SK-N-SH treated with all-trans-retinoic acid at 6 μM for 48 hours (cell line): ENCODE results near the gene ARFRP1.

Experiments
- ATAC-seq: fragments of 200-7000 bp; cut with Tn5 transposase; 3 replicates; pipeline ENCODE4 v1.9.1; 2020; ENCODE audit warnings: mild to moderate bottlenecking, moderate library complexity
- ARNTL ChIP-seq: fragments of 450-650 bp; formaldehyde crosslinking; IDR thresholded peaks from 2 replicates; pipeline ENCODE4 v1.5.0; 2020; ENCODE audit warnings: low read depth, mild to moderate bottlenecking, moderate library complexity, borderline replicate concordance
- BACH2 ChIP-seq: fragments of 250-450 bp; sonication (Bioruptor Pico); IDR thresholded peaks from 2 replicates; pipeline ENCODE4 v1.9.0; 2021; ENCODE audit warnings: mild to moderate bottlenecking, borderline replicate concordance
- GLIS3 ChIP-seq: fragments of 250-450 bp; sonication (Bioruptor Pico); IDR thresholded peaks from 2 replicates; pipeline ENCODE4 v1.5.0; 2020; ENCODE audit warnings: mild to moderate bottlenecking, moderate library complexity
- ISL1 ChIP-seq: fragments of 250-450 bp; sonication (Bioruptor Pico); IDR thresholded peaks from 2 replicates; pipeline ENCODE4 v2.1.2; 2022; ENCODE audit warnings: mild to moderate bottlenecking, moderate library complexity
- OSR1 ChIP-seq: fragments of 250-450 bp; sonication (Bioruptor Pico); IDR thresholded peaks from 2 replicates; pipeline ENCODE4 v1.8.0; 2022; ENCODE audit warnings: moderate library complexity, mild to moderate bottlenecking, inconsistent platforms
- POU6F1 ChIP-seq: fragments of 250-450 bp; sonication (Bioruptor Pico); IDR thresholded peaks from 2 replicates; pipeline ENCODE4 v1.8.0; 2021; ENCODE audit warnings: low read depth, mild to moderate bottlenecking, moderate library complexity, borderline replicate concordance
- PPARA ChIP-seq: fragments of 250-450 bp; sonication (Bioruptor Pico); IDR thresholded peaks from 2 replicates; pipeline ENCODE4 v1.5.0; 2020; ENCODE audit warnings: mild to moderate bottlenecking, borderline replicate concordance
- RARB ChIP-seq: fragments of 250-450 bp; sonication (Bioruptor Pico); IDR thresholded peaks from 2 replicates; pipeline ENCODE4 v1.8.0; 2021; ENCODE audit warnings: mild to moderate bottlenecking, moderate library complexity
- SNAI2 ChIP-seq: fragments of 250-450 bp; sonication (Bioruptor Pico); IDR thresholded peaks from 2 replicates; pipeline ENCODE4 v1.5.0; 2020; ENCODE audit warnings: mild to moderate bottlenecking, moderate library complexity
- TCF4 ChIP-seq: fragments of 250-450 bp; sonication (Bioruptor Pico); IDR thresholded peaks from 2 replicates; pipeline ENCODE4 v1.8.0; 2021; ENCODE audit warnings: mild to moderate bottlenecking, moderate library complexity, borderline replicate concordance
- TOX ChIP-seq: fragments of 250-450 bp; sonication (Bioruptor Pico); IDR thresholded peaks from 2 replicates; pipeline ENCODE4 v1.8.0; 2021; ENCODE audit warnings: mild to moderate bottlenecking, moderate library complexity, borderline replicate concordance
- ZC3H10 ChIP-seq: fragments of 250-450 bp; sonication (Bioruptor Pico); IDR thresholded peaks from 2 replicates; pipeline ENCODE4 v1.5.1; 2021; ENCODE audit warnings: mild to moderate bottlenecking, moderate library complexity
- ZFP3 ChIP-seq: fragments of 250-450 bp; sonication (Bioruptor Pico); IDR thresholded peaks from 2 replicates; pipeline ENCODE4 v1.5.0; 2020; ENCODE audit warnings: mild to moderate bottlenecking, moderate library complexity
- ZFP30 ChIP-seq: fragments of 450-650 bp; formaldehyde crosslinking; IDR thresholded peaks from 2 replicates; pipeline ENCODE4 v1.5.0; 2022; ENCODE audit warnings: mild to moderate bottlenecking, moderate library complexity
- ZNF565 ChIP-seq: fragments of 450-650 bp; formaldehyde crosslinking; conservative IDR thresholded peaks from 2 replicates; pipeline ENCODE4 v1.5.0; 2020; ENCODE audit warnings: low read depth, mild to moderate bottlenecking, moderate library complexity
- ZNF70 ChIP-seq: fragments of 450-650 bp; formaldehyde crosslinking; IDR thresholded peaks from 2 replicates; pipeline ENCODE4 v1.5.0; 2020; ENCODE audit warnings: mild to moderate bottlenecking, moderate library complexity
- ZNF8 ChIP-seq: fragments of 450-650 bp; formaldehyde crosslinking; IDR thresholded peaks from 2 replicates; pipeline ENCODE4 v1.5.0; 2020; ENCODE audit warnings: mild to moderate bottlenecking, moderate library complexity
- TF ChIP-seq, protein P1 (sequence below): fragments of 250-450 bp; sonication (Bioruptor Pico); IDR thresholded peaks from 2 replicates; pipeline ENCODE4 v1.8.0; 2020; ENCODE audit warnings: mild to moderate bottlenecking, moderate library complexity, borderline replicate concordance
- TF ChIP-seq, protein P2 (sequence below): fragments of 250-450 bp; sonication (Bioruptor Pico); IDR thresholded peaks from 2 replicates; pipeline ENCODE4 v1.5.0; 2020; ENCODE audit warnings: mild to moderate bottlenecking, moderate library complexity

ARFRP1 gene

DNA sequence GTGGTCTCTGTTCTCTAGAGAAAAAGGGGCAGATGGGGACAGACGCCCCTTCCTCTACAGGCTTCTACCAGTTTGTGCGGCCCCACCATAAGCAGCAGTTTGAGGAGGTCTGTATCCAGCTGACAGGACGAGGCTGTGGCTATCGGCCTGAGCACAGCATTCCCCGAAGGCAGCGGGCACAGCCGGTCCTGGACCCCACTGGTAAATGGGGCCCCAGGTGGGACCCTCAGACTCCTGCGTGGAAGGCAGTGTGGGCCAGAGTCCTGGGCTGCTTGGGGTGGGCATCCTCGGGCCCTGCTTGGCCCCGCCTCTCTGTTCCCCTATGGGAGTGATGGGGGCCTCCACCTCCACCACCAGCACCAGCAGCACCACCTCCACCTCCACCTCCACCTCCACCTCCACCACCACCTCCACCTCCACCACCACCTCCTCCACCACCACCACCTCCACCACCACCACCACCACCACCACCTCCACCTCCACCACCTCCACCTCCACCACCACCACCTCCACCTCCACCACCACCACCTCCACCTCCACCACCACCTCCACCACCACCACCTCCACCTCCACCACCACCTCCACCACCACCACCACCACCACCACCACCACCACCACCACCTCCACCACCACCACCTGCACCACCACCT, 14.6 kb downstream of the ARFRP1 start (continued):
- TF ChIP-seq POU6F1 (CRISPR knock-in tag) (no peak), ARNTL (CRISPR knock-in tag) (no peak), OSR1 (CRISPR knock-in tag) (no peak), ZFP3 (no peak), TCF4 (CRISPR knock-in tag) (no peak), BACH2 (CRISPR knock-in tag) (no peak), ZNF70 (CRISPR knock-in tag) (no peak), ZC3H10 (no peak)
- TF ChIP-seq, protein P1, sequence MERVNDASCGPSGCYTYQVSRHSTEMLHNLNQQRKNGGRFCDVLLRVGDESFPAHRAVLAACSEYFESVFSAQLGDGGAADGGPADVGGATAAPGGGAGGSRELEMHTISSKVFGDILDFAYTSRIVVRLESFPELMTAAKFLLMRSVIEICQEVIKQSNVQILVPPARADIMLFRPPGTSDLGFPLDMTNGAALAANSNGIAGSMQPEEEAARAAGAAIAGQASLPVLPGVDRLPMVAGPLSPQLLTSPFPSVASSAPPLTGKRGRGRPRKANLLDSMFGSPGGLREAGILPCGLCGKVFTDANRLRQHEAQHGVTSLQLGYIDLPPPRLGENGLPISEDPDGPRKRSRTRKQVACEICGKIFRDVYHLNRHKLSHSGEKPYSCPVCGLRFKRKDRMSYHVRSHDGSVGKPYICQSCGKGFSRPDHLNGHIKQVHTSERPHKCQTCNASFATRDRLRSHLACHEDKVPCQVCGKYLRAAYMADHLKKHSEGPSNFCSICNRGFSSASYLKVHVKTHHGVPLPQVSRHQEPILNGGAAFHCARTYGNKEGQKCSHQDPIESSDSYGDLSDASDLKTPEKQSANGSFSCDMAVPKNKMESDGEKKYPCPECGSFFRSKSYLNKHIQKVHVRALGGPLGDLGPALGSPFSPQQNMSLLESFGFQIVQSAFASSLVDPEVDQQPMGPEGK, result no peak

DNA sequence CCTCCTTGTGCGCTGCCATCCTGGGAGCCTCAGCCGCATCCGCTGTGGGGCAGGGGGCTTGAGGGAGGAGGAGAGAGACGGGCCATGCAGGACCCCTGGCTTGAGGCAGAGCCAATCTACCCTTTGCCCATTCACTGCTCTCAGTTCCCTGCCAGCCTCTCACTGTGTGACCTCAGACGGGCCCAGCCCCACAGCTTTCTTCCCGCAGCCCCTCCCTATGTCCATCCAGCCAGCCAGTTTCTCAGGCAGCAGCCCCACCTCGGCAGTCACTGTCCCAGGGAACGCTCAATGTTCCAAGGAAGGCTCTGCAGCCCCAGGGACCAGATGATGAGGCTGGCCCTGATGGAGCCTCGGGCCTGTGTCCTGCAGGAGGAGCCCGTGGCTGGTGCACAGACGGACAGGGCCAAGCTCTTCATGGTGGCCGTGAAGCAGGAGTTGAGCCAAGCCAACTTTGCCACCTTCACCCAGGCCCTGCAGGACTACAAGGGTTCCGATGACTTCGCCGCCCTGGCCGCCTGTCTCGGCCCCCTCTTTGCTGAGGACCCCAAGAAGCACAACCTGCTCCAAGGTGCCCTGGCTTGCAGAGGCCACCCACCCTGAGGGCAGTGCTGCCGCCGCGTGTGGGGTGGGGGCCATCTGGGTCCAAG, 15.2 kb downstream of the ARFRP1 start:
- TF ChIP-seq GLIS3 (CRISPR knock-in tag) (no peak), SNAI2 (CRISPR knock-in tag) (no peak), ARNTL (CRISPR knock-in tag) (no peak), ZC3H10 (no peak), ZNF8 (CRISPR knock-in tag) (no peak), OSR1 (CRISPR knock-in tag) (no peak), RARB (no peak), ZNF70 (CRISPR knock-in tag) (no peak), BACH2 (CRISPR knock-in tag) (no peak), ZNF565 (no peak), ZFP30 (CRISPR knock-in tag) (no peak), TOX (CRISPR knock-in tag) (no peak), ZFP3 (no peak), POU6F1 (CRISPR knock-in tag) (no peak), TCF4 (CRISPR knock-in tag) (no peak), ISL1 (no peak), PPARA (CRISPR knock-in tag) (no peak)
- TF ChIP-seq, protein P2, sequence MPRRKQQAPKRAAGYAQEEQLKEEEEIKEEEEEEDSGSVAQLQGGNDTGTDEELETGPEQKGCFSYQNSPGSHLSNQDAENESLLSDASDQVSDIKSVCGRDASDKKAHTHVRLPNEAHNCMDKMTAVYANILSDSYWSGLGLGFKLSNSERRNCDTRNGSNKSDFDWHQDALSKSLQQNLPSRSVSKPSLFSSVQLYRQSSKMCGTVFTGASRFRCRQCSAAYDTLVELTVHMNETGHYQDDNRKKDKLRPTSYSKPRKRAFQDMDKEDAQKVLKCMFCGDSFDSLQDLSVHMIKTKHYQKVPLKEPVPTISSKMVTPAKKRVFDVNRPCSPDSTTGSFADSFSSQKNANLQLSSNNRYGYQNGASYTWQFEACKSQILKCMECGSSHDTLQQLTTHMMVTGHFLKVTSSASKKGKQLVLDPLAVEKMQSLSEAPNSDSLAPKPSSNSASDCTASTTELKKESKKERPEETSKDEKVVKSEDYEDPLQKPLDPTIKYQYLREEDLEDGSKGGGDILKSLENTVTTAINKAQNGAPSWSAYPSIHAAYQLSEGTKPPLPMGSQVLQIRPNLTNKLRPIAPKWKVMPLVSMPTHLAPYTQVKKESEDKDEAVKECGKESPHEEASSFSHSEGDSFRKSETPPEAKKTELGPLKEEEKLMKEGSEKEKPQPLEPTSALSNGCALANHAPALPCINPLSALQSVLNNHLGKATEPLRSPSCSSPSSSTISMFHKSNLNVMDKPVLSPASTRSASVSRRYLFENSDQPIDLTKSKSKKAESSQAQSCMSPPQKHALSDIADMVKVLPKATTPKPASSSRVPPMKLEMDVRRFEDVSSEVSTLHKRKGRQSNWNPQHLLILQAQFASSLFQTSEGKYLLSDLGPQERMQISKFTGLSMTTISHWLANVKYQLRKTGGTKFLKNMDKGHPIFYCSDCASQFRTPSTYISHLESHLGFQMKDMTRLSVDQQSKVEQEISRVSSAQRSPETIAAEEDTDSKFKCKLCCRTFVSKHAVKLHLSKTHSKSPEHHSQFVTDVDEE (CRISPR knock-in tag), result no peak
- TF ChIP-seq, protein P1, result no peak
- TF ChIP-seq, all 23 proteins: peak for 0
- no peak for ATAC-seq
